ENCODE data around the gene GNPTG.

GNPTG gene

GRCh38 chr16:1394367-1394951 lies 42.7 kb downstream of the GNPTG start:
- no peak for DNase-seq (ENCODE audit: low spot score)

GRCh38 chr16:1395444-1396031 lies 43.8 kb downstream of the GNPTG start:
- no peak for DNase-seq (ENCODE audit: low spot score)

- DNase-seq (ENCODE audit: low spot score), result no peak
Observed at GRCh38 chr16:1397779-1398178, 46.0 kb downstream of the GNPTG start.

GRCh38 chr16:1398351-1398750 lies 46.6 kb downstream of the GNPTG start:
- no peak for DNase-seq (ENCODE audit: low spot score)

GRCh38 chr16:1398826-1399581 lies 47.3 kb downstream of the GNPTG start:
- no peak for DNase-seq (ENCODE audit: low spot score)

- no peak for DNase-seq (ENCODE audit: low spot score)
Observed at GRCh38 chr16:1401061-1401757, 49.5 kb downstream of the GNPTG start.

- DNase-seq (ENCODE audit: low spot score), result no peak
Observed at GRCh38 chr16:1401758-1402154, 50.0 kb downstream of the GNPTG start.

- no peak for DNase-seq (ENCODE audit: low spot score)
Observed at GRCh38 chr16:1403036-1403435, 51.3 kb downstream of the GNPTG start.

- no peak for DNase-seq (ENCODE audit: low spot score)
Observed at GRCh38 chr16:1403733-1404132, 52.0 kb downstream of the GNPTG start.

- no peak for DNase-seq (ENCODE audit: low spot score)
Observed at GRCh38 chr16:1407753-1408152, 56.0 kb downstream of the GNPTG start.

- DNase-seq (ENCODE audit: low spot score), result peak; percentile 93
Observed at GRCh38 chr16:1408171-1408837, 56.6 kb downstream of the GNPTG start.

- DNase-seq (ENCODE audit: low spot score), result no peak
Observed at GRCh38 chr16:1412847-1413246, 61.1 kb downstream of the GNPTG start.

Measured in activated CD4-positive, alpha-beta T cell treated with anti-CD3 and anti-CD28 coated beads, Interleukin-2, Interleukin-4, amounts not matched to agents 100 ng/mL and 50 ng/mL, durations not matched to agents 16 hours and 8 hours (primary cell).